Kidney glomerular epithelial cell (primary cell): Measurements from ENCODE around the gene ANKFY1.

Source experiments
- DNase-seq: peaks from one replicate; lab custom pipeline; 2025; lab: John Stamatoyannopoulos, UW

Gene ANKFY1

DNA sequence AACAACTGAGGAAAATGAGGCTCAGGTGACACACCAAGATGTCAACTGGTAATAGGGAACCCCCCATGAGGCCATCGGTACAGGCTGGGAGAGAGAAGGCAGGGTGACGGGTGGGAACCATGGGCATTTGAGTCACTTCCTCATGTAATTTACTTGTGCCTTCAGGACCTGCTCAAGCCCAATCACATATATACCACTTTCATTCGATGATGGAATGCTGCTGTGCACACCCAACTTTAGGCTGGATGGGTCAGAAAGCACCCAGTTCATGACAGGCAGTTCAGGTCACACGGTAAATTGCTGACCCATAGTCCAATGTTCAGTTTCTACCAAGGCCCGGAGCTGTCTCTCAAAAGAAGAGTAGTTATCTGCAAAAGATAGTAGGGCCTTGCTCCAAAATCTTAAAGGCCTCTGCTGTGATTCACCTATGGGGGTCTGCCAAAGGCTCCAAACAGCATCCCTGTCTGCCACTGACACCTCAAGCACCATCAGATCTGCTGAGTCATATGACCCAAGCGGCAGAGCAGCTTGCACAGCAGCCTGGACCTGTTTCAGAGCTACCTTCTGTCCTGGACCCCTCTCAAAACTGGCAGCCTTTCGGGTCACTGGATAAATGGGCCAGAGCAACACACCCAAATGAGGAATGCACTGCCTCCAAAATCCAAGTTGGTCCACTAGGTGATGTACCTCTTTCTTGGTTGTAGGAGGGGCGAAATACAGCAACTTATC lies 145.6 kb downstream of the ANKFY1 start:
- DNase-seq, result no peak

DNA sequence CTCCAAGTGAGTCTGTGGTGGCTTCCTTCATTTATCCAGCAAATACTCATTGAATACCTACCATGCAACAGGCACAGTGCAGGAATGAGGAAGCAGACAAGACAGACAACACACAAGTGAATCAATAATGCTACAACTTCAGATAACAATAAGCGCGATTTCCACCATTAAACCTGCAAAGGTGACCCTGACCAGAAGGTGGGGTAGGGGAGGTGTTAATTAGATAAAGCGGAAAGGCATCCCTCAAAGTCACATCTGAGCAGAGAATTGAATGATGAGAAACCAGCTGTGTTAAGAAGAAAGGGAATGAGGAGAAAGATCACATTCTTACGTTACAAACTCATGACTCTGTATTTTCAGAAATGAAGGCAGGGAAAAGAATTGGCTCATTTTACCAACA lies 147.3 kb downstream of the ANKFY1 start:
- DNase-seq, result no peak
